Stimulated activated effector memory CD8-positive, alpha-beta T cell treated with anti-CD3 and anti-CD28 coated beads, Interleukin-12 subunit alpha, Interleukin-12 subunit beta, amount 100 ng/mL, for 72 hours (primary cell): ENCODE results near the gene CAPN2.

ENCODE experiments used
- ATAC-seq: fragments of 150-1000 bp; cut with Tn5 transposase; 2 replicates; pipeline ENCODE4 v1.10.0; 2021
- DNase-seq, 2 donors: peaks; one replicate each; pipeline ENCODE4 v3.0.0; 2021 to 2022; ENCODE audit warnings: low spot score in 2 of 2
- H3K27ac Mint-ChIP-seq: one replicate; pipeline ENCODE4 v1.8.0; 2022; ENCODE audit warnings: mild to moderate bottlenecking, mixed read lengths
- H3K36me3 Mint-ChIP-seq: one replicate; pipeline ENCODE4 v1.8.0; 2022; ENCODE audit warnings: mild to moderate bottlenecking, mixed read lengths
- H3K4me1 Mint-ChIP-seq: one replicate; pipeline ENCODE4 v1.8.0; 2022; ENCODE audit warnings: mixed read lengths
- H3K4me3 Mint-ChIP-seq: one replicate; pipeline ENCODE4 v1.8.0; 2022; ENCODE audit warnings: mild to moderate bottlenecking, mixed read lengths
- H3K9me3 Mint-ChIP-seq: one replicate; pipeline ENCODE4 v1.8.0; 2022; ENCODE audit warnings: mixed read lengths

Gene CAPN2

GRCh38 chr1:223710179-223711133 lies 1.9 kb upstream of the CAPN2 start:
- no peak overlapping the region for H3K27ac Mint-ChIP-seq
- no peak for DNase-seq
- no peak for ATAC-seq
- no peak overlapping the region for H3K4me3 Mint-ChIP-seq
- H3K36me3 Mint-ChIP-seq = peaks cover 12% of the 10 kb centered on the region
- peaks cover 69% of the 10 kb centered on the region for H3K4me1 Mint-ChIP-seq
- H3K9me3 Mint-ChIP-seq = no peaks in the 10 kb centered on the region

- Mint-ChIP-seq H3K4me3 (peak overlapping the region; percentile 82), H3K9me3 (no peaks in the 10 kb centered on the region), H3K36me3 (peaks cover 12% of the 10 kb centered on the region), H3K4me1 (peaks cover 74% of the 10 kb centered on the region), H3K27ac (peak overlapping the region; percentile 58)
- DNase-seq = no peak
- ATAC-seq = no peak
Measured at GRCh38 chr1:223711173-223711572, 1.2 kb upstream of the CAPN2 start.

- DNase-seq (no peak), ATAC-seq (no peak)
- Mint-ChIP-seq H3K4me1 (peaks cover 75% of the 10 kb centered on the region), H3K27ac (peak overlapping the region; percentile 58), H3K4me3 (peak overlapping the region; percentile 82), H3K36me3 (peaks cover 14% of the 10 kb centered on the region), H3K9me3 (no peaks in the 10 kb centered on the region)
Measured at GRCh38 chr1:223711747-223712193, 569 bp upstream of the CAPN2 start.

GRCh38 chr1:223712850-223713474 lies 623 bp downstream of the CAPN2 start:
- H3K36me3 Mint-ChIP-seq = peaks cover 22% of the 10 kb centered on the region

GRCh38 chr1:223713546-223714420 lies 1.4 kb downstream of the CAPN2 start:
- peaks cover 71% of the 10 kb centered on the region for H3K4me1 Mint-ChIP-seq
- DNase-seq = no peak
- peak overlapping the region; percentile 88 for H3K27ac Mint-ChIP-seq
- no peak for ATAC-seq
- peak overlapping the region; percentile 82 for H3K4me3 Mint-ChIP-seq
- H3K36me3 Mint-ChIP-seq = peaks cover 30% of the 10 kb centered on the region
- no peaks in the 10 kb centered on the region for H3K9me3 Mint-ChIP-seq

More at GRCh38 chr1:223712850-223713474, 623 bp downstream of the CAPN2 start:
- no peaks in the 10 kb centered on the region for H3K9me3 Mint-ChIP-seq
- DNase-seq (peak; percentile 33 to 77), ATAC-seq (peak; percentile 47)
- H3K4me1 Mint-ChIP-seq = peaks cover 76% of the 10 kb centered on the region
- H3K4me3 Mint-ChIP-seq = peak overlapping the region; percentile 82
- H3K27ac Mint-ChIP-seq = peak overlapping the region; percentile 88

GRCh38 chr1:223714421-223714724 lies 2.0 kb downstream of the CAPN2 start:
- ATAC-seq (no peak), DNase-seq (no peak)
- peaks cover 36% of the 10 kb centered on the region for H3K36me3 Mint-ChIP-seq
- H3K4me1 Mint-ChIP-seq = peaks cover 68% of the 10 kb centered on the region
- no peaks in the 10 kb centered on the region for H3K9me3 Mint-ChIP-seq
- peak overlapping the region; percentile 88 for H3K27ac Mint-ChIP-seq
- H3K4me3 Mint-ChIP-seq = peak overlapping the region; percentile 82

GRCh38 chr1:223714849-223715603 lies 2.7 kb downstream of the CAPN2 start:
- H3K4me1 Mint-ChIP-seq = peaks cover 68% of the 10 kb centered on the region
- peak overlapping the region; percentile 82 for H3K4me3 Mint-ChIP-seq
- DNase-seq (no peak), ATAC-seq (no peak)
- H3K36me3 Mint-ChIP-seq = peaks cover 43% of the 10 kb centered on the region
- H3K9me3 Mint-ChIP-seq = no peaks in the 10 kb centered on the region
- peak overlapping the region; percentile 88 for H3K27ac Mint-ChIP-seq

GRCh38 chr1:223715604-223716172 lies 3.3 kb downstream of the CAPN2 start:
- Mint-ChIP-seq H3K27ac (peak overlapping the region; percentile 88), H3K36me3 (peaks cover 49% of the 10 kb centered on the region), H3K9me3 (no peaks in the 10 kb centered on the region), H3K4me3 (peak overlapping the region; percentile 82), H3K4me1 (peaks cover 70% of the 10 kb centered on the region)
- ATAC-seq = no peak
- no peak for DNase-seq

- Mint-ChIP-seq H3K4me1 (peaks cover 70% of the 10 kb centered on the region), H3K4me3 (peak overlapping the region; percentile 82), H3K36me3 (peaks cover 56% of the 10 kb centered on the region), H3K27ac (peak overlapping the region; percentile 88), H3K9me3 (no peaks in the 10 kb centered on the region)
- ATAC-seq (peak; percentile 71), DNase-seq (peak in 1 of 2 donors; percentile 79)
Measured at GRCh38 chr1:223716302-223716862, 4.0 kb downstream of the CAPN2 start.

- H3K36me3 Mint-ChIP-seq = peaks cover 64% of the 10 kb centered on the region
- H3K4me1 Mint-ChIP-seq = peaks cover 72% of the 10 kb centered on the region
- H3K4me3 Mint-ChIP-seq = peak overlapping the region; percentile 82
- no peak for DNase-seq
- H3K9me3 Mint-ChIP-seq = no peaks in the 10 kb centered on the region
- no peak for ATAC-seq
- H3K27ac Mint-ChIP-seq = peak overlapping the region; percentile 88
Measured at GRCh38 chr1:223717123-223717522, 4.8 kb downstream of the CAPN2 start.

- peak overlapping the region; percentile 88 for H3K27ac Mint-ChIP-seq
- peaks cover 74% of the 10 kb centered on the region for H3K4me1 Mint-ChIP-seq
- H3K36me3 Mint-ChIP-seq = peaks cover 65% of the 10 kb centered on the region
- no peak for DNase-seq
- H3K4me3 Mint-ChIP-seq = peak overlapping the region; percentile 82
- no peaks in the 10 kb centered on the region for H3K9me3 Mint-ChIP-seq
- ATAC-seq = peak; percentile 72
Measured at GRCh38 chr1:223717695-223718363, 5.5 kb downstream of the CAPN2 start.

- H3K4me3 Mint-ChIP-seq = no peak overlapping the region
- H3K9me3 Mint-ChIP-seq = no peaks in the 10 kb centered on the region
- H3K36me3 Mint-ChIP-seq = peaks cover 66% of the 10 kb centered on the region
- ATAC-seq (no peak), DNase-seq (no peak)
- H3K27ac Mint-ChIP-seq = peak overlapping the region; percentile 88
- H3K4me1 Mint-ChIP-seq = peaks cover 74% of the 10 kb centered on the region
Measured at GRCh38 chr1:223718850-223719249, 6.5 kb downstream of the CAPN2 start.

GRCh38 chr1:223720971-223721591 lies 8.7 kb downstream of the CAPN2 start:
- peaks cover 69% of the 10 kb centered on the region for H3K4me1 Mint-ChIP-seq

More at GRCh38 chr1:223720971-223721591, 8.7 kb downstream of the CAPN2 start:
- peaks cover 78% of the 10 kb centered on the region for H3K36me3 Mint-ChIP-seq
- H3K27ac Mint-ChIP-seq = peak overlapping the region; percentile 91
- no peak overlapping the region for H3K4me3 Mint-ChIP-seq
- H3K9me3 Mint-ChIP-seq = no peaks in the 10 kb centered on the region
- ATAC-seq = no peak
- no peak for DNase-seq
